ENCODE results near the gene MSI2. TPM values are rescaled to one million over a fixed set of nuclear protein-coding genes. Genes with fewer than 3 reads are reported as not detected.

MSI2 gene
- total RNA-seq, 1 experiment from 2014 or later = 61.2 TPM

GRCh38 chr17:57652811-57653210 is 396.5 kb downstream of the MSI2 start:
- DNase-seq (ENCODE audit: low spot score) = no peak

- DNase-seq (ENCODE audit: low spot score) = no peak
These were observed 397.0 kb downstream of the MSI2 start for GRCh38 chr17:57653279-57653678.

GRCh38 chr17:57654040-57654775 is 397.9 kb downstream of the MSI2 start:
- no peak for DNase-seq (ENCODE audit: low spot score)

- DNase-seq (ENCODE audit: low spot score) = no peak
These were observed 399.2 kb downstream of the MSI2 start for GRCh38 chr17:57655553-57655952.

- DNase-seq (ENCODE audit: low spot score) = no peak
These were observed 400.9 kb downstream of the MSI2 start for GRCh38 chr17:57657211-57657610.

GRCh38 chr17:57662041-57662440 is 405.7 kb downstream of the MSI2 start:
- no peak for DNase-seq (ENCODE audit: low spot score)

- DNase-seq (ENCODE audit: low spot score) = peak; percentile 98
These were observed 406.5 kb downstream of the MSI2 start for GRCh38 chr17:57662644-57663308.

- DNase-seq (ENCODE audit: low spot score) = peak; percentile 77
These were observed 407.2 kb downstream of the MSI2 start for GRCh38 chr17:57663326-57664070.

- DNase-seq (ENCODE audit: low spot score) = no peak
These were observed 408.8 kb downstream of the MSI2 start for GRCh38 chr17:57665128-57665527.

GRCh38 chr17:57665696-57666095 is 409.4 kb downstream of the MSI2 start:
- DNase-seq (ENCODE audit: low spot score) = no peak

GRCh38 chr17:57666201-57666870 is 410.0 kb downstream of the MSI2 start:
- no peak for DNase-seq (ENCODE audit: low spot score)

GRCh38 chr17:57666946-57667345 is 410.6 kb downstream of the MSI2 start:
- DNase-seq (ENCODE audit: low spot score) = no peak

GRCh38 chr17:57667461-57667923 is 411.2 kb downstream of the MSI2 start:
- DNase-seq (ENCODE audit: low spot score) = no peak

- no peak for DNase-seq (ENCODE audit: low spot score)
These were observed 412.0 kb downstream of the MSI2 start for GRCh38 chr17:57668332-57668731.

- DNase-seq (ENCODE audit: low spot score) = no peak
These were observed 413.6 kb downstream of the MSI2 start for GRCh38 chr17:57669671-57670529.

GRCh38 chr17:57670769-57671569 is 414.6 kb downstream of the MSI2 start:
- DNase-seq (ENCODE audit: low spot score) = no peak

GRCh38 chr17:57671667-57672632 is 415.6 kb downstream of the MSI2 start:
- DNase-seq (ENCODE audit: low spot score) = peak; percentile 83

GRCh38 chr17:57672971-57673370 is 416.6 kb downstream of the MSI2 start:
- DNase-seq (ENCODE audit: low spot score) = no peak

GRCh38 chr17:57674894-57675293 is 418.6 kb downstream of the MSI2 start:
- no peak for DNase-seq (ENCODE audit: low spot score)
